Stimulated activated naive CD8-positive, alpha-beta T cell treated with anti-CD3 and anti-CD28 coated beads, Interleukin-15, Interleukin-2, amounts not matched to agents 100 U/mL and 50 U/mL, for 24 hours (primary cell): ENCODE results near the gene SYNPO2L.
"Not testable (repeated sequence)": the region's sequence is repeated elsewhere in the genome, so short reads cannot be mapped to it uniquely, and the experiment has no call there.

ENCODE experiments used
- ATAC-seq: fragments of 150-1000 bp; cut with Tn5 transposase; one replicate; pipeline ENCODE4 v1.10.0; 2021
- DNase-seq: peaks from one replicate; pipeline ENCODE4 v3.0.0; 2021

The SYNPO2L gene, protein sequence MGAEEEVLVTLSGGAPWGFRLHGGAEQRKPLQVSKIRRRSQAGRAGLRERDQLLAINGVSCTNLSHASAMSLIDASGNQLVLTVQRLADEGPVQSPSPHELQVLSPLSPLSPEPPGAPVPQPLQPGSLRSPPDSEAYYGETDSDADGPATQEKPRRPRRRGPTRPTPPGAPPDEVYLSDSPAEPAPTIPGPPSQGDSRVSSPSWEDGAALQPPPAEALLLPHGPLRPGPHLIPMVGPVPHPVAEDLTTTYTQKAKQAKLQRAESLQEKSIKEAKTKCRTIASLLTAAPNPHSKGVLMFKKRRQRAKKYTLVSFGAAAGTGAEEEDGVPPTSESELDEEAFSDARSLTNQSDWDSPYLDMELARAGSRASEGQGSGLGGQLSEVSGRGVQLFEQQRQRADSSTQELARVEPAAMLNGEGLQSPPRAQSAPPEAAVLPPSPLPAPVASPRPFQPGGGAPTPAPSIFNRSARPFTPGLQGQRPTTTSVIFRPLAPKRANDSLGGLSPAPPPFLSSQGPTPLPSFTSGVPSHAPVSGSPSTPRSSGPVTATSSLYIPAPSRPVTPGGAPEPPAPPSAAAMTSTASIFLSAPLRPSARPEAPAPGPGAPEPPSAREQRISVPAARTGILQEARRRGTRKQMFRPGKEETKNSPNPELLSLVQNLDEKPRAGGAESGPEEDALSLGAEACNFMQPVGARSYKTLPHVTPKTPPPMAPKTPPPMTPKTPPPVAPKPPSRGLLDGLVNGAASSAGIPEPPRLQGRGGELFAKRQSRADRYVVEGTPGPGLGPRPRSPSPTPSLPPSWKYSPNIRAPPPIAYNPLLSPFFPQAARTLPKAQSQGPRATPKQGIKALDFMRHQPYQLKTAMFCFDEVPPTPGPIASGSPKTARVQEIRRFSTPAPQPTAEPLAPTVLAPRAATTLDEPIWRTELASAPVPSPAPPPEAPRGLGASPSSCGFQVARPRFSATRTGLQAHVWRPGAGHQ

GRCh38 chr10:73655990-73656298, at the start of gene SYNPO2L:
Gene SYNPO2L (minus strand): TSS chr10:73656029. CDS start chr10:73655922, 107 bp downstream.
- ATAC-seq (no peak), DNase-seq (no peak)

- not testable (repeated sequence) for DNase-seq, ATAC-seq
Observed at GRCh38 chr10:73703924-73704323, 48.1 kb upstream of the SYNPO2L start.

DNA sequence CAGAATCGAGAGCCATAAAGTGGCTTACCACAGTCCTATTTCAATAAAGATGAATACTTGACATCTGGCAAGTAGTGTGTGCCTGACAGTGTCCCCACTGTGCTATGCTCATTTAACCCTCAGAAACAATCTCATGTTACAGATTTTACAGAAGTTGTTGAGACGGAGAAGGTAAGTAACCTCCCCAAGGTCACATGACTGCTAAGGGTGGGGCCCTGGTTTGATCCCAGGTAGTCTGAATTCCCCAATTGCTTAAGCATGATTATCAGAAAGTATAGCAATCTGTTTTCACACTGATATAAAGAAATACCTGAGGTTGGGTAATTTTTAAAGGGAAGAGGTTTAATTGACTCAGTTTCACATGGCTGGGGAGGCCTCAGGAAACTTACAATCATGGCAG, 43.0 kb upstream of the SYNPO2L start:
- not testable (repeated sequence) for ATAC-seq, DNase-seq

DNA sequence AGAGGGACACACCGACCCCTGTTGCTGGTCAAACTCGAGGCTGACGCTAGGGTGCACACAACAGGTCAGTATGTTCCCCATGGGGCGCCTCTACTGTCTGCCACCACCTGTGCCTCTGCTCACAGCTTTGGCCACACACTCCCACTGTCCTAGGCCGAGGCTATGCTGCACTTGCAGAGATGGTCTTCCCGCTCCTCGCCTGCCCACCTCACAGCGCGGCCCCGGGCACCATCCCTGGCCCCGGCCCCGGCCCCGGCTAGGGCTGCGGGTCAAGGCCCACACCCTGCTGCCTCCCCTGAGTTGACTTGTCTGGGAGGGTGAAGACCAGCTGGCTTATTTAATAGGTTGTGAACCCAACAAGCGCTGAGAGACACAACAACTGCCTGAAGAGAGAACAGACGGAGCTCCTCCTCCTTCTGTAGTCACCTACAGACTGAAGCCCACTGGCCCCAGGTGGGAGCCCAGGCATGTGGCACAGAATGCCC, 41.9 kb upstream of the SYNPO2L start, which contains the start of gene AGAP5:
Gene AGAP5 (minus strand): TSS at position 435 of the 485 bp plus-strand sequence. CDS start 354 bp downstream, at position 81.
- not testable (repeated sequence) for ATAC-seq, DNase-seq

DNA sequence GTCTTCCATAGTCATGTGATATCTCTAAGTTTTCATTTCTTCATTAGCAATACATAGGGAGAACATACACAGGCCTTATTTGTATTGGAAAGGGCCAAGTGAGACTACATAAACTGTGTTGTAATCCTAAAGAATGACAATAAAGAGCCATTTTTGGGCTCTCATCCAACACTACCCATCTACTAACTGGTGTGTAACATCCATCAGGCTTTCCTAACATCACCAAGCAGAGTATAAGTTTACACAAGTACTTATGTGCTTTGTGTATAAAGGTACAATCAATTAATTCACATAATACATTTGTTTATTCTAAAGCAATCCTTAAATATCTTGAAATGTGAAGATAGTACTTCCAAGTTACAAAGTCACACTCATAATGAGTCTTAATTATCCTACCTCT, 39.5 kb upstream of the SYNPO2L start:
- not testable (repeated sequence) for ATAC-seq, DNase-seq

DNA sequence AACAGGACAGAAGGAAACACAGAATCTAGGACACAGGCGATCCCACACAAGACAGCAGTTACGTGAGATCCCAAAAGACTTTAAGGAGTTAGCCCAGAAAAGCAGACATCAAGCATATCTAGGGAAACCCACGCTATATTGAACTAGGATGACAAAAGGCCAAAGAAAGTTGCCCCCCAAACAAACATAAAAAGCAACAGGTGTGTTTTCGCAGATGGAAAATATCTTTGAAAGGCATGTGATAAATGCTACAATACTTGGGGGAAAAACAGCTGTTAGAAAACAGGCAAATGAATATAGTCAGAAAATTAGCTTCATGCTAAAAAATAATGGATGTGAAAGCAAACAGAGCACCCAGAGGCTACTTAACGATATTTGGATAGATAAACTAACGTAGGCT, 34.9 kb upstream of the SYNPO2L start:
- ATAC-seq, DNase-seq: not testable (repeated sequence)

DNA sequence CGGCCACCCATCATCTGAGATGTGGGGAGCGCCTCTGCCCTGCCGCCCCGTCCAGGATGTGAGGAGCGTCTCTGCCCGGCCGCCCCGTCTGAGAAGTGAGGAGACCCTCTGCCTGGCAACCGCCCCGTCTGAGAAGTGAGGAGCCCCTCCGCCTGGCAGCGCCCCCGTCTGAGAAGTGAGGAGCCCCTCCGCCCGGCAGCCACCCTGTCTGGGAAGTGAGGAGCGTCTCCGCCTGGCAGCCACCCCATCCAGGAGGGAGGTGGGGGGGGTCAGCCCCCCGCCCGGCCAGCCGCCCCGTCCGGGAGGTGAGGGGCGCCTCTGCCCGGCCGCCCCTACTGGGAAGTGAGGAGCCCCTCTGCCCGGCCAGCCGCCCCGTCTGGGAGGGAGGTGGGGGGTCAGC, 33.8 kb upstream of the SYNPO2L start:
- not testable (repeated sequence) for DNase-seq, ATAC-seq

GRCh38 chr10:73687641-73688040, 31.8 kb upstream of the SYNPO2L start:
- not testable (repeated sequence) for DNase-seq, ATAC-seq

- DNase-seq, ATAC-seq: not testable (repeated sequence)
Observed at GRCh38 chr10:73674546-73674945, 18.7 kb upstream of the SYNPO2L start.

GRCh38 chr10:73668378-73668777, 12.5 kb upstream of the SYNPO2L start:
- not testable (repeated sequence) for ATAC-seq, DNase-seq

DNA sequence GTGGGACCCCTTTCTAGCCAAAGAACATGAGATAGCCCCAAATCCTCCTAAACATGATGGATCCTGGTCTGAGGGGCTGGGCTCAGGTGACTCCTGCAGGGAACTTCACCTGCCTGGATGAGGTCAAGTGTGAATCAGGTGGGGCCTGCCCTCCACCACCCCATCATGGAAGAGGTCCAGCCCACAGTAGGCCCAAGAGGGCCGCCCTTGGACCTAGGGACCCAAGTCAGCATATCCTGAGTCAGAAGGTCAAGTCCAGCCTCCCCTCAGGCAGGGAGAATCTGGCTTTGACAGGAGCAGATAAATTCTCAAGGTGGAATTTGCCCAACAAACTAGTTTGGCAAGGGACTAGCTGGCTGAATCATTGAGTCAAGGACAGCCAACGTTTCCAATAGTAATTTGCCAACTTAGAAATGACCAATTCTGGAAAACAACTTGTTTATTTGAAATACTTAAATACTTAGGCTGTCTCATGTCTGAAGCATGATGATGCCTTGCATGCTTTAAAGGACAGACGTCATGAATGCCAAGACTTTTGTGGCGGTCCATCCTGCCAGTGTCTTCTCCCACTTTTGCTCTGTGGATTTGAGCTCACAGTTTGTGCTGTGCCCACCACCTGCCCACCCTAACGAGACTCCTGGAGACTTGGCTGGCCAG, 10.5 kb upstream of the SYNPO2L start:
- ATAC-seq, DNase-seq: not testable (repeated sequence)

- DNase-seq, ATAC-seq: not testable (repeated sequence)
Observed at GRCh38 chr10:73665581-73665980, 9.8 kb upstream of the SYNPO2L start.

- ATAC-seq, DNase-seq: not testable (repeated sequence)
Observed at GRCh38 chr10:73664156-73665040, 8.6 kb upstream of the SYNPO2L start.

DNA sequence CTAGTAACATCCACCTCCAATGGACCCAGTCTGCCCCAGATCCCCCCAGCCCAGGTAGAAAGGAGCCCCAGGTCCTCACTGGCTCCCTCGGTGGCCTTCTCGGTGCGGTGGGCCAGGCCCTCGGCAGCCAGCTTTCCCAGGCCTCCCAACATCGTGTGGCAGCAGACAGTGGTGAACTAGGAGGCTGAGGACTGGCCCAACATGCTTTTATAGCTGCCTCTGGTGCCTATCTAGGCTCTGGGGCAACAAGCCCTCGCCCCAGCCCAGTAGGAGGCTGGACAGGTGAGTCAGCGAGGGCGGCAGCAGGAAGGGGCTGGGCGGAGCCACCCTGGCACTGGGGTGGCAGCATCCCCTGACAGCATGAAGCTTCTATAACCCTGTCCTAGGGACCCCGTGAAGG, 7.8 kb upstream of the SYNPO2L start:
- not testable (repeated sequence) for DNase-seq, ATAC-seq

- ATAC-seq, DNase-seq: not testable (repeated sequence)
Observed at GRCh38 chr10:73662705-73663104, 6.9 kb upstream of the SYNPO2L start.

GRCh38 chr10:73655257-73655989, 406 bp downstream of the SYNPO2L start:
- DNase-seq = no peak
- ATAC-seq = peak; percentile 26

GRCh38 chr10:73653701-73654100, 2.1 kb downstream of the SYNPO2L start:
- DNase-seq = no peak
- ATAC-seq = no peak

GRCh38 chr10:73653195-73653594, 2.6 kb downstream of the SYNPO2L start:
- DNase-seq (no peak), ATAC-seq (no peak)

GRCh38 chr10:73650537-73651331, 5.1 kb downstream of the SYNPO2L start:
- no peak for DNase-seq
- ATAC-seq = peak; percentile 50
